Measurements from ENCODE around the gene CLIC3. TPM values are rescaled to one million over a fixed set of nuclear protein-coding genes. Genes with fewer than 3 reads are reported as not detected.
"Not testable (repeated sequence)": the region's sequence is repeated elsewhere in the genome, so short reads cannot be mapped to it uniquely, and the experiment has no call there.

The CLIC3 gene
- total RNA-seq, 1 experiment from 2014 or later: not detected

- in situ Hi-C loops (cut with HindIII; ENCODE audit: low pct_unique_long_range_greater_than_20kb, low sequenced_read_pairs); DNase-seq (ENCODE audit: low read depth): not testable (repeated sequence)
These were observed 37.1 kb upstream of the CLIC3 start for GRCh38 chr9:137033481-137033880.

GRCh38 chr9:137032858-137033257, 36.5 kb upstream of the CLIC3 start:
- no peak for DNase-seq (ENCODE audit: low read depth)
- in situ Hi-C loops (cut with HindIII; ENCODE audit: low pct_unique_long_range_greater_than_20kb, low sequenced_read_pairs): no loop called here

- no peak for DNase-seq (ENCODE audit: low read depth)
- in situ Hi-C loops (cut with HindIII; ENCODE audit: low pct_unique_long_range_greater_than_20kb, low sequenced_read_pairs): no loop called here
These were observed 35.7 kb upstream of the CLIC3 start, which contains the start of gene FUT7 for GRCh38 chr9:137031904-137032640. Gene FUT7 (minus strand): TSS chr9:137032088. CDS start chr9:137031991, 97 bp downstream.

DNA sequence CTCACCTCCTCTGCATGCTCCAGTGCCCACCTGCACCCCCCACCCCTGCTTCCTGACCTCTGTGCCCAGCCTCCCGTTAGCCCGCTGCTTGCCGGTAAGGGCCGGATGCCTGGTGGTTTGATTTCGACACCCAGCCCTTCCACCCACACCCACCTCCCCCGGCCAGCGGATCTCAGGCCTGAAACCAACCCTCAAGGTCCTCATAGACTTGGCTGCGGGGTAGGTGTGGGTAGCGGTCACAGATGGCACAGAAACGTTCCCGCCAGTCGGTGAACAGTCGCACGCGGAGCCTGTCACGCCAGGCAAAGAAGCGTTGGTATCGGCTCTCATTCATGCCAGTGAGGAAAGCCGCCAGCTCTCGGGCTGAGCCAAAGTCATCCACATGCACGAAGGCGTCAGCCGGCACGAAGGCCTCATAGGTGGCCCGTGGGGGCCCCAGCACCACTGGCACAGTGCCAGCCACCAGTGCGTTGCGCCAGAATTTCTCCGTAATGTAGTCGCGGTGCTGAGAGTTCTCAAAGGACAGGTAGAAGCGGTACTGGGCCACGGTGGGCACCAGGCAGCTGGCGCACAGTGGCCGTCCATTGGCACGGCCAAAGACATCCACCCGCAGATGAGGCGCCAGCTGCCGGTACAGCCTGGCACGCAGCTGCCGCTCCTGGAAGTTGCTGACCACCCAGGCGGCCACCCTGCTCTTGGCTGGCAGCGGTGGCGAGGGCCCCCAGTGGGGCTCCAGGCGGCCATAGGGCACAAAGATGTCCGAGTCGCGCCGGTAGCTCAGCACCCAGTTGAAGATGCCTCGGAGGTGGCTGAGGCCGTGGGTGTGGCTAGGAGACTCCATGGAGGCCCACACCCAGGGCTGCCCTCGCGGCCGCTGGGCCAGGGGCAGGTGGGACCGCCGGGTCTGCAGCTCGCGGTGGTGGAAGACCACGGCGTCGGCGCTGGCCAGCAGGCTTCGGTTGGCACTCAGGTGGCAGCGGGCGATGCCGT, 34.5 kb upstream of the CLIC3 start:
- DNase-seq (ENCODE audit: low read depth): no peak
- in situ Hi-C loops (cut with HindIII; ENCODE audit: low pct_unique_long_range_greater_than_20kb, low sequenced_read_pairs): no loop called here

GRCh38 chr9:137030006-137030405, 33.6 kb upstream of the CLIC3 start:
- in situ Hi-C loops (cut with HindIII; ENCODE audit: low pct_unique_long_range_greater_than_20kb, low sequenced_read_pairs): no loop called here
- no peak for DNase-seq (ENCODE audit: low read depth)

- in situ Hi-C loops (cut with HindIII; ENCODE audit: low pct_unique_long_range_greater_than_20kb, low sequenced_read_pairs): no loop called here
- peak; percentile 52 for DNase-seq (ENCODE audit: low read depth)
These were observed 32.9 kb upstream of the CLIC3 start for GRCh38 chr9:137029058-137029936.

GRCh38 chr9:137028263-137029057, 32.1 kb upstream of the CLIC3 start:
- in situ Hi-C loops (cut with HindIII; ENCODE audit: low pct_unique_long_range_greater_than_20kb, low sequenced_read_pairs): no loop called here
- DNase-seq (ENCODE audit: low read depth): peak; percentile 43

- in situ Hi-C loops (cut with HindIII; ENCODE audit: low pct_unique_long_range_greater_than_20kb, low sequenced_read_pairs): no loop called here
- no peak for DNase-seq (ENCODE audit: low read depth)
These were observed 31.2 kb upstream of the CLIC3 start, which contains the start of gene ABCA2 for GRCh38 chr9:137027369-137028262. Gene ABCA2 (minus strand): TSS chr9:137028237. CDS start chr9:137028140, 97 bp downstream.

DNA sequence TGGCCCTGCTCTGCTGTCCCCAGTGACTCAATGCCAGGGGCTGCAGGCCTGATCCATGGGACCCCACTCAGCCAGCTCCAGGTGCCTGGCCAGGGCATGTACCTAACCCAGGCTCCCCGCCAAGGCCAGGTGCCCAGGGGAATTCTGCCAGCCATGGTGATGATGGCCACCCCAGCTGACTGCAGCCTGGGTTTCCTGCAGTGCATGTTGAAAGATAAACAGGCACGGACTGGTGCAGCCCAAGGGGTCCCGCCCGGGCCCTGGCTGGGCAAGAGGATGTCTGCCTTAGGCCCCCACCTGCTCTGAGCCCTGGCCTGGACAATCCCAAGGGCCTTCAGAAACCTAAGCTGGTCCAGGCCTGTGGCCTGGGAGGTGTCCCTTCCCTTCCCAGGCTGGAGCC, 30.5 kb upstream of the CLIC3 start:
- no peak for DNase-seq (ENCODE audit: low read depth)
- in situ Hi-C loops (cut with HindIII; ENCODE audit: low pct_unique_long_range_greater_than_20kb, low sequenced_read_pairs): no loop called here

DNA sequence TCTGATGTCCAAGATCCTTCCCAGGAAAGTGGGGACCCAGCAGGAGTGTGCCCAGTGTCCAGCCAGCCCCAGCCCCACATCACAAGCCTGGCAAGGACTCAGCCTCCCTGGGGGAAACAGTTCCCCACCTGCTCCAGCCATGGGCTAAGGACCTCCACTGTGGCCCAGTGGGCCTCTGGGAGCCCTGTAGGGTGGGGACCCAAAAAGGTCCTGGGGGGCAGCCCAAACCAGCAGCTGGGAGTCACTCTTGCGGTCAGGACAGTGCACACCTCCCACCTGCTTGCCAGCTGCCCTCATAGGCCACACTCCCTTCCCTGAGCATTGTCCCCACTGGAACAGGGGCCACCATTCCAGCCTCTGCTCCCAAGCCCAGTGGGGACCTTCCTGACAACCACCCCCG, 30.0 kb upstream of the CLIC3 start:
- DNase-seq (ENCODE audit: low read depth): no peak
- in situ Hi-C loops (cut with HindIII; ENCODE audit: low pct_unique_long_range_greater_than_20kb, low sequenced_read_pairs): no loop called here

- in situ Hi-C loops (cut with HindIII; ENCODE audit: low pct_unique_long_range_greater_than_20kb, low sequenced_read_pairs): no loop called here
- DNase-seq (ENCODE audit: low read depth): peak; percentile 69
These were observed 29.2 kb upstream of the CLIC3 start for GRCh38 chr9:137025517-137025966.

DNA sequence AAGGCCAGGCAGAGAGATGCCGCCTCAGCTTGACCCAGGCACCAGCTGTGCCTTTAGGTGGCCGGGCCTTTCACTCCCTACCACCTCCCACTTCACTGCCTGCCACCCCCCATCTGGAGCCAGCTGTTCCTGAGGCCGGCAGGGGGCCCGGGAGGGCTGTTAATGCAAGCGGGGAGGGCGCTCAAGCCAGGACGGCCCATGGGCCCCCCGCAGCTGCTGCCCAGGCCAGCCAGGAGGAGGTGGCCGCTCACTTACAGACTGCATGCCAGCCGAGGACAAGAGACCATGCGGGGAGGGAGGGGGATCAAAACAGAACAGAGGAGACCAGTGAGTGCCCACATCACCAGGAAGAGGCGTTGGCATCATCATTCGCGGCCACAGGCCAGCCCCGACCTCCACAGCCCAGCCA, 27.2 kb upstream of the CLIC3 start:
- DNase-seq (ENCODE audit: low read depth): no peak
- in situ Hi-C loops (cut with HindIII; ENCODE audit: low pct_unique_long_range_greater_than_20kb, low sequenced_read_pairs): no loop called here

GRCh38 chr9:137023157-137023556, 26.8 kb upstream of the CLIC3 start:
- in situ Hi-C loops (cut with HindIII; ENCODE audit: low pct_unique_long_range_greater_than_20kb, low sequenced_read_pairs): no loop called here
- no peak for DNase-seq (ENCODE audit: low read depth)

DNA sequence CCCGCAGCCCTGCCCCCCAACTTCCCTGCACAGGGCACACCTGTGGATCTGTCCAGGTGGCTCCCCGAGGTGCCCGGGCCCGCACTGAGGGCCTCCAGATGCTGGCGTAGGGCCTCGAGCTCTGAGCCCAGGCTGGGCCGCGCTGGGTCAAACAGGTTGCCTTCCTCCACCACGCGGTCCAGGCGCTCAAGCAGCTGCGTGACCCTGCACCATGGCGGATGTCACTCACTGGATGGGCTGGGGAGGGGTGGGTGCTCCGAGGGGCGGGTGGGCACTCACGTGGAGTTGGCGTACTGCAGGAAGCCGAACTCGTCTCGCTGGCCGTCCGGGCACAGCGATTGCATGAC, 26.3 kb upstream of the CLIC3 start:
- no peak for DNase-seq (ENCODE audit: low read depth)
- in situ Hi-C loops (cut with HindIII; ENCODE audit: low pct_unique_long_range_greater_than_20kb, low sequenced_read_pairs): no loop called here

DNA sequence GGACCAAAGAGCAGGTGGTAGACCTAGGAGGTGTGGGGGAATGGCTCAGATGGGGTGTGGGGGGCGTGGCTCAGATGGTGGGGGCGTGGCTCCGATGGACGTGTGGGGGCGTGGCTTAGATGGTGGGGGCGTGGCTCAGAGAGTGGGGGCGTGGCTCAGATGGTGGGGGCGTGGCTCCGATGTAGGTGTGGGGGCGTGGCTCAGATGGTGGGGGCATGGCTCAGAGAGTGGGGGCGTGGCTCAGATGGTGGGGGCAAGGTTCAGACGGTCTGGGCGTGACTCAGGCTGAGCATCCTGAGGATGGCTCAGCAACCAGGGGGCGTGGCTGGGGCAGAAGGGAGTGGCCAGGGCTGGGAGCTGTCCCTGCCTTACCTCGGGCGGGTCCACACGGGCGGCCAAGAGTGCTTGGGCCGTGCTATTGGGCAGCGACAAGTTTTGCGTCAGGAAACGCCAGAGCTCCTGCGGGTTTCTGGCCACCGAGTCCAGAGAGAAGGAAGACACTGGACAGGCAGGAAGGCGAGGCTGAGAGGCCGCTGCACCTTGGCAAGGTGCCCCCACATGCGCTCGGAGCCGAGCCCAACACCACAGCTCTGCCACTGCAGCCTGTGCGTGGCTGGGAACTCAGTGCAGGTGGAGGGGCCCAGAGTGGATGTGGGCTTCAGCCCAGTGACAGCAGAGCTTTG, 25.8 kb upstream of the CLIC3 start:
- in situ Hi-C loops (cut with HindIII; ENCODE audit: low pct_unique_long_range_greater_than_20kb, low sequenced_read_pairs): no loop called here
- DNase-seq (ENCODE audit: low read depth): peak; percentile 95

DNA sequence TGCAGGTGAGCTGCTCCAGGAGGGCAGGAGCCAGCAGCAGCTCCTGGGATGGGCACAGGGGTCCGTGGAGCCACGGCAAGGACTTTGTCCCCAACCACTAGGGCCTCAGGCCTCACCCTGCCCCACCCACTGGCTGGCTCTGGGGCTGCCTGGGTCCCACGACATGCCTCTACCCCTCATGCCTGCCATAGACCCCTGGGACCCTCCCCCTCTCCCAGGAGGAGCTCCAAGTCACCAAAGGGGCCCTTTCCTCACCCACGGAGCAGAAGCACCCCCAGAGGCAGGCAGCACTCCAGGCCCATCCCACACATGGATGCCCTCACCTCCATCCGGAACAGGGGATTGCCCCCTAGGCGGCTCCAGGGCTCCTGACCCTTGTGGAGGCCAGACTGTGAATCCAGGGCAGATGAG, 25.2 kb upstream of the CLIC3 start:
- DNase-seq (ENCODE audit: low read depth): no peak
- in situ Hi-C loops (cut with HindIII; ENCODE audit: low pct_unique_long_range_greater_than_20kb, low sequenced_read_pairs): no loop called here

All from Caki2 (cell line).